ENCODE measurements around the gene MEX3D. TPM values are rescaled to one million over a fixed set of nuclear protein-coding genes. Genes with fewer than 3 reads are reported as not detected.
"Not testable (repeated sequence)": the region's sequence is repeated elsewhere in the genome, so short reads cannot be mapped to it uniquely, and the experiment has no call there.

Gene MEX3D
- total and polyA plus RNA-seq, 4 donors = 0.92 to 9.1 (median 5.2) TPM

GRCh38 chr19:1519802-1520201 is 48.3 kb downstream of the MEX3D start:
- not testable (repeated sequence) for DNase-seq (ENCODE audit: low spot score); H3K27ac ChIP-seq (ENCODE audit: low read depth in 1 of 2, low read length in 2 of 2); H3K4me1 ChIP-seq (ENCODE audit: control insufficient read depth in 4 of 4, insufficient read depth in 4 of 4, low read length in 3 of 4); H3K9me3 ChIP-seq (ENCODE audit: control insufficient read depth in 4 of 4, low read length in 3 of 4); H3K4me3 ChIP-seq (ENCODE audit: low read depth in 1 of 3, low read length in 3 of 3); H3K36me3 ChIP-seq (ENCODE audit: control insufficient read depth in 4 of 4, insufficient read depth in 3 of 4, low read depth in 1 of 4, low read length in 3 of 4); H3K9ac ChIP-seq (ENCODE audit: low read depth in 1 of 2, low read length in 2 of 2)
- WGBS = 87% methylated on average over 8 of the region's 8 CpGs
- H3K27me3 ChIP-seq (ENCODE audit: control insufficient read depth in 4 of 4, insufficient read depth in 4 of 4, low read length in 3 of 4) = peaks cover 0 to 12% (median 5%) of the 10 kb centered on the region in 4 donors

GRCh38 chr19:1518471-1518870 is 49.7 kb downstream of the MEX3D start:
- Histone ChIP-seq H3K9me3 (ENCODE audit: control insufficient read depth in 4 of 4, low read length in 3 of 4) (no peaks in the 10 kb centered on the region), H3K27ac (ENCODE audit: low read depth in 1 of 2, low read length in 2 of 2) (no peak overlapping the region), H3K36me3 (ENCODE audit: control insufficient read depth in 4 of 4, insufficient read depth in 3 of 4, low read depth in 1 of 4, low read length in 3 of 4) (no peaks in the 10 kb centered on the region), H3K4me1 (ENCODE audit: control insufficient read depth in 4 of 4, insufficient read depth in 4 of 4, low read length in 3 of 4) (peaks cover 0 to 4% (median 1%) of the 10 kb centered on the region in 4 donors), H3K27me3 (ENCODE audit: control insufficient read depth in 4 of 4, insufficient read depth in 4 of 4, low read length in 3 of 4) (peaks cover 0 to 3% (median 3%) of the 10 kb centered on the region in 4 donors), H3K9ac (ENCODE audit: low read depth in 1 of 2, low read length in 2 of 2) (no peak overlapping the region), H3K4me3 (ENCODE audit: low read depth in 1 of 3, low read length in 3 of 3) (no peak overlapping the region)
- WGBS = 90% methylated on average over 4 of the region's 4 CpGs
- TF ChIP-seq NR2F2 (IDR thresholded peaks at IDR 0.05) = no peak
- TF ChIP-seq SP1 (IDR thresholded peaks at IDR 0.05) = no peak
- no peak for TF ChIP-seq JUND (IDR thresholded peaks at IDR 0.05)
- TF ChIP-seq FOXA1 (IDR thresholded peaks at IDR 0.05) = no peak
- DNase-seq (ENCODE audit: low spot score) = no peak

- H3K4me3 ChIP-seq (ENCODE audit: low read depth in 1 of 3, low read length in 3 of 3) = no peak overlapping the region
- peaks cover 0 to 3% (median 0%) of the 10 kb centered on the region in 4 donors for H3K27me3 ChIP-seq (ENCODE audit: control insufficient read depth in 4 of 4, insufficient read depth in 4 of 4, low read length in 3 of 4)
- no peaks in the 10 kb centered on the region for H3K36me3 ChIP-seq (ENCODE audit: control insufficient read depth in 4 of 4, insufficient read depth in 3 of 4, low read depth in 1 of 4, low read length in 3 of 4)
- TF ChIP-seq EGR1 (IDR thresholded peaks at IDR 0.05; ENCODE audit: low read depth in 2 of 2) (no peak), YY1 (IDR thresholded peaks at IDR 0.05) (no peak), MAX (IDR thresholded peaks at IDR 0.05) (no peak), CTCF (IDR thresholded peaks at IDR 0.05; ENCODE audit: low read depth, low read length, missing input control) (no peak), GABPA (IDR thresholded peaks at IDR 0.05 in 1 of 2, conservative IDR thresholded peaks at IDR 0.05 in 1 of 2) (no peak), NR2F2 (IDR thresholded peaks at IDR 0.05) (no peak), ZBTB33 (IDR thresholded peaks at IDR 0.05) (no peak), HNF4G (IDR thresholded peaks at IDR 0.05) (no peak), RAD21 (IDR thresholded peaks at IDR 0.05) (no peak), FOXA2 (IDR thresholded peaks at IDR 0.05) (no peak), FOXA1 (IDR thresholded peaks at IDR 0.05) (no peak), SP1 (IDR thresholded peaks at IDR 0.05) (no peak), JUND (IDR thresholded peaks at IDR 0.05) (no peak)
- no peak for DNase-seq (ENCODE audit: low spot score)
- 73% methylated on average over 8 of the region's 8 CpGs for WGBS
- peaks cover 0 to 12% (median 7%) of the 10 kb centered on the region in 4 donors for H3K4me1 ChIP-seq (ENCODE audit: control insufficient read depth in 4 of 4, insufficient read depth in 4 of 4, low read length in 3 of 4)
- H3K27ac ChIP-seq (ENCODE audit: low read depth in 1 of 2, low read length in 2 of 2) = no peak overlapping the region
- no peak overlapping the region for H3K9ac ChIP-seq (ENCODE audit: low read depth in 1 of 2, low read length in 2 of 2)
- H3K9me3 ChIP-seq (ENCODE audit: control insufficient read depth in 4 of 4, low read length in 3 of 4) = no peaks in the 10 kb centered on the region
Measured at GRCh38 chr19:1516395-1516753, 51.8 kb downstream of the MEX3D start.
